Panc1 (cell line): Measurements from ENCODE around the gene MED16. TPM values are rescaled to one million over a fixed set of nuclear protein-coding genes. Genes with fewer than 3 reads are reported as not detected.

Experiments used
- ATAC-seq: fragments of 200-7000 bp; cut with Tn5 transposase; 2 replicates; pipeline ENCODE4 v1.9.1; 2020; ENCODE audit warnings: mild to moderate bottlenecking, moderate library complexity
- BruUV-seq: library from RNA; stranded (reverse); fragments of 400-500 nt; replicated peaks from 2 replicates; lab custom pipeline; 2021; lab: Mats Ljungman, UMichigan
- CTCF ChIA-PET: fragments of 300-600 bp; sonication (Branson Sonifier 250); formaldehyde crosslinking; loops from one replicate; lab custom pipeline; 2022; ENCODE audit warnings: antibody characterized with exemption; lab: Charles Lee
- POLR2A ChIA-PET: fragments of 300-600 bp; sonication (Branson Sonifier 250); formaldehyde crosslinking; loops from one replicate; lab custom pipeline; 2022; ENCODE audit warnings: antibody characterized with exemption; lab: Charles Lee
- DNase-seq: peaks from one replicate; pipeline ENCODE4 v3.0.0-alpha.2; 2010; ENCODE audit warnings: low read depth, low spot score
- H3K27ac ChIP-seq: 2 replicates; pipeline ENCODE4 v1.5.1; 2011; ENCODE audit warnings: mild to moderate bottlenecking, low read length, inconsistent platforms
- H3K27me3 ChIP-seq: fragments of 200-500 bp; sonication (Bioruptor generic); 2 replicates; pipeline ENCODE4 v1.6.0; 2014; ENCODE audit warnings: low read length, inconsistent platforms; ENCODE audit not compliant: control insufficient read depth, insufficient read depth
- H3K36me3 ChIP-seq: fragments of 200-500 bp; sonication (Bioruptor generic); 2 replicates; pipeline ENCODE4 v1.5.1; 2014; ENCODE audit warnings: inconsistent platforms, mild to moderate bottlenecking, low read length, moderate library complexity; ENCODE audit not compliant: control insufficient read depth, insufficient read depth
- H3K4me1 ChIP-seq: 2 replicates; pipeline ENCODE4 v1.5.1; 2011; ENCODE audit warnings: inconsistent platforms, mild to moderate bottlenecking, low read length, moderate library complexity; ENCODE audit not compliant: control insufficient read depth, insufficient read depth
- H3K4me3 ChIP-seq, 2 experiments: 2 replicates each; pipeline ENCODE4 v1.5.1; 2011 to 2012; ENCODE audit warnings: low read depth in 2 of 2, low read length in 2 of 2, mild to moderate bottlenecking in 2 of 2, inconsistent platforms in 1 of 2, moderate library complexity in 1 of 2
- H3K9me3 ChIP-seq: fragments of 200-500 bp; sonication (Bioruptor generic); 2 replicates; pipeline ENCODE4 v1.5.1; 2014; ENCODE audit warnings: low read depth, mild to moderate bottlenecking, inconsistent platforms, low read length, moderate library complexity; ENCODE audit not compliant: control insufficient read depth, insufficient read depth
- CTCF ChIP-seq: fragments of 450-650 bp; IDR thresholded peaks from 2 replicates; pipeline ENCODE4 v1.5.1; 2017; ENCODE audit warnings: mild to moderate bottlenecking
- POLR2AphosphoS5 ChIP-seq: IDR thresholded peaks from 2 replicates; pipeline ENCODE4 v1.6.1; 2012; ENCODE audit warnings: mild to moderate bottlenecking, low read depth, low read length, moderate library complexity
- REST ChIP-seq, 2 experiments: IDR thresholded peaks; 2 replicates each; pipeline ENCODE4 v1.6.1; 2011 to 2012; ENCODE audit warnings: low read depth in 2 of 2, control low read depth in 1 of 2, low read length in 1 of 2, mild to moderate bottlenecking in 1 of 2, moderate library complexity in 1 of 2; ENCODE audit not compliant: insufficient read depth in 1 of 2
- SIN3A ChIP-seq: IDR thresholded peaks from 2 replicates; pipeline ENCODE4 v1.6.1; 2012; ENCODE audit warnings: low read depth, mild to moderate bottlenecking, low read length, moderate library complexity, borderline replicate concordance; ENCODE audit not compliant: insufficient read depth
- TCF7L2 ChIP-seq: IDR thresholded peaks from 2 replicates; pipeline ENCODE4 v1.6.1; 2011; ENCODE audit warnings: mild to moderate bottlenecking, low read depth, low read length, inconsistent platforms
- in situ Hi-C: cut with HindIII; loops from 2 replicates; pipeline ENCODE4 v1.10.0; 2016; ENCODE audit warnings: low sequenced_read_pairs, low pct_unique_long_range_greater_than_20kb
- intact Hi-C: fragments of 100-400 bp; cut with micrococcal nuclease; formaldehyde crosslinking; loops from one replicate; pipeline ENCODE4 v1.10.0; 2022; ENCODE audit not compliant: unreplicated experiment
- total RNA-seq: library from RNA; stranded (reverse); gene quantifications from one replicate; pipeline ENCODE4 v1.2.1, GENCODE V29; 2021; ENCODE audit not compliant: unreplicated experiment

The MED16 gene
- total RNA-seq, 1 experiment from 2014 or later = 39.5 TPM

- TF ChIP-seq REST (IDR thresholded peaks at IDR 0.05; ENCODE audit: insufficient read depth in 1 of 2, low read depth in 2 of 2, low read length in 1 of 2) (no peak), TCF7L2 (no peak), SIN3A (no peak), CTCF (no peak), POLR2AphosphoS5 (no peak)
- POLR2A ChIA-PET = no interaction called here
- no TSS peak for BruUV-seq
- no peaks in the 10 kb centered on the region for H3K9me3 ChIP-seq
- intact Hi-C loops = no loop called here
- peaks cover 23% of the 10 kb centered on the region for H3K4me1 ChIP-seq
- CTCF ChIA-PET = no interaction called here
- no peaks in the 10 kb centered on the region for H3K27me3 ChIP-seq
- in situ Hi-C loops = no loop called here
- DNase-seq = no peak
- H3K4me3 ChIP-seq = no peak overlapping the region
- ATAC-seq = no peak
- H3K27ac ChIP-seq = no peak overlapping the region
- H3K36me3 ChIP-seq = no peaks in the 10 kb centered on the region
Measured at GRCh38 chr19:931860-932647, 39.1 kb upstream of the MED16 start.

GRCh38 chr19:929891-930258 is 36.9 kb upstream of the MED16 start:
- H3K9me3 ChIP-seq = no peaks in the 10 kb centered on the region
- no peaks in the 10 kb centered on the region for H3K27me3 ChIP-seq
- BruUV-seq = no TSS peak
- ChIA-PET CTCF (interaction anchor here (0.6 kb wide), 1 partner anchor 10 kb away, joined by 8 read pairs; no protein-coding TSS in a partner anchor), POLR2A (no interaction called here)
- in situ Hi-C loops (no loop called here), intact Hi-C loops (no loop called here)
- no peak for ATAC-seq
- H3K36me3 ChIP-seq = peaks cover 8% of the 10 kb centered on the region; the same call in 1 of the 2 replicates
- no peak for TF ChIP-seq REST (IDR thresholded peaks at IDR 0.05; ENCODE audit: insufficient read depth in 1 of 2, low read depth in 2 of 2, low read length in 1 of 2)
- no peak for TF ChIP-seq TCF7L2
- TF ChIP-seq POLR2AphosphoS5 = no peak
- TF ChIP-seq CTCF = no peak
- TF ChIP-seq SIN3A = no peak
- peaks cover 21% of the 10 kb centered on the region for H3K4me1 ChIP-seq
- no peak overlapping the region for H3K27ac ChIP-seq
- no peak overlapping the region for H3K4me3 ChIP-seq
- no peak for DNase-seq
